Urinary bladder (tissue), 4 donors: ENCODE measurements around the gene MAPK14. TPM values are rescaled to one million over a fixed set of nuclear protein-coding genes. Genes with fewer than 3 reads are reported as not detected.
A peak's percentile ranks its signal among the peaks of the same experiment; 100 is the strongest.
"Not testable (repeated sequence)": the region's sequence is repeated elsewhere in the genome, so short reads cannot be mapped to it uniquely, and the experiment has no call there.

Experiments
- DNase-seq: peaks from one replicate; pipeline ENCODE4 v3.0.0-alpha.2; 2015; ENCODE audit errors: extremely low spot score
- H3K27ac ChIP-seq: one replicate; pipeline ENCODE4 v1.5.1; 2013; ENCODE audit warnings: low read depth, mild to moderate bottlenecking, moderate library complexity
- H3K36me3 ChIP-seq: one replicate; pipeline ENCODE4 v1.6.1; 2013; ENCODE audit warnings: mild to moderate bottlenecking, moderate library complexity; ENCODE audit not compliant: insufficient read depth
- H3K4me1 ChIP-seq: one replicate; pipeline ENCODE4 v1.6.1; 2013; ENCODE audit warnings: mild to moderate bottlenecking, moderate library complexity; ENCODE audit not compliant: insufficient read depth
- H3K4me3 ChIP-seq: one replicate; pipeline ENCODE4 v1.5.1; 2013; ENCODE audit warnings: low read depth, low read length
- WGBS: extraction: QIAGEN DNeasy Blood & Tissue Kit; methylation state at CpG from one replicate; pipeline ENCODE4 v1.1.7; 2013; 5-methylcytosine and 5-hydroxymethylcytosine counted together
- polyA plus RNA-seq: library from polyadenylated mRNA; stranded (reverse); fragments of 200-250 nt; gene quantifications from one replicate; pipeline ENCODE4 v1.2.3, GENCODE V29; 2013
- total RNA-seq: library from RNA; depleted of rRNA; stranded (reverse); fragments of >200 nt; gene quantifications from one replicate; pipeline ENCODE4 v1.2.3, GENCODE V29; 2014
- donor health status: healthy with polysubstance abuse.
- donor health status: healthy.

The MAPK14 gene
- total and polyA plus RNA-seq, 2 donors, result 48.8 to 84.1 TPM

GRCh38 chr6:36083446-36083845 is 55.8 kb downstream of the MAPK14 start:
- no peak overlapping the region for H3K27ac ChIP-seq
- no peaks in the 10 kb centered on the region for H3K4me1 ChIP-seq
- 68% methylated on average over 3 of the region's 3 CpGs for WGBS
- no peak overlapping the region for H3K4me3 ChIP-seq
- DNase-seq, result no peak
- peaks cover 7% of the 10 kb centered on the region for H3K36me3 ChIP-seq

GRCh38 chr6:36088204-36088603 is 60.6 kb downstream of the MAPK14 start:
- not testable (repeated sequence) for H3K4me3 ChIP-seq, DNase-seq, H3K4me1 ChIP-seq, H3K36me3 ChIP-seq, H3K27ac ChIP-seq
- 86% methylated on average over 5 of the region's 5 CpGs for WGBS

- WGBS, result 95% methylated on average over 5 of the region's 5 CpGs
- no peaks in the 10 kb centered on the region for H3K4me1 ChIP-seq
- no peak overlapping the region for H3K27ac ChIP-seq
- H3K36me3 ChIP-seq, result peaks cover 2% of the 10 kb centered on the region
- no peak overlapping the region for H3K4me3 ChIP-seq
- no peak for DNase-seq
Observed at GRCh38 chr6:36089048-36089447, 61.4 kb downstream of the MAPK14 start.

- Histone ChIP-seq H3K36me3 (peaks cover 5% of the 10 kb centered on the region), H3K4me3 (no peak overlapping the region), H3K27ac (no peak overlapping the region), H3K4me1 (no peaks in the 10 kb centered on the region)
- WGBS, result 94% methylated on average over 2 of the region's 2 CpGs
- no peak for DNase-seq
Observed at GRCh38 chr6:36094238-36094637, 66.6 kb downstream of the MAPK14 start.

- no peak overlapping the region for H3K27ac ChIP-seq
- peaks cover 5% of the 10 kb centered on the region for H3K36me3 ChIP-seq
- no peak overlapping the region for H3K4me3 ChIP-seq
- peak; percentile 48 for DNase-seq
- no peaks in the 10 kb centered on the region for H3K4me1 ChIP-seq
- WGBS, result 9% methylated on average over 9 of the region's 9 CpGs
Observed at GRCh38 chr6:36094753-36095496, 67.3 kb downstream of the MAPK14 start.

- DNase-seq, result no peak
- peaks cover 5% of the 10 kb centered on the region for H3K36me3 ChIP-seq
- no peak overlapping the region for H3K4me3 ChIP-seq
- 84% methylated on average over 8 of the region's 8 CpGs for WGBS
- no peaks in the 10 kb centered on the region for H3K4me1 ChIP-seq
- no peak overlapping the region for H3K27ac ChIP-seq
Observed at GRCh38 chr6:36095497-36096391, 68.1 kb downstream of the MAPK14 start.

GRCh38 chr6:36098253-36098919 is 70.8 kb downstream of the MAPK14 start:
- H3K4me1 ChIP-seq, result no peaks in the 10 kb centered on the region
- no peak overlapping the region for H3K27ac ChIP-seq
- no peak overlapping the region for H3K4me3 ChIP-seq
- peaks cover 5% of the 10 kb centered on the region for H3K36me3 ChIP-seq
- WGBS, result 66% methylated on average over 3 of the region's 3 CpGs
- DNase-seq, result no peak

- H3K27ac ChIP-seq, result no peak overlapping the region
- WGBS, result 33% methylated on average over 5 of the region's 5 CpGs
- H3K36me3 ChIP-seq, result peaks cover 9% of the 10 kb centered on the region
Observed at GRCh38 chr6:36098920-36099647, 71.5 kb downstream of the MAPK14 start.

GRCh38 chr6:36099869-36100483 is 72.4 kb downstream of the MAPK14 start:
- peaks cover 9% of the 10 kb centered on the region for H3K36me3 ChIP-seq
- no peak overlapping the region for H3K4me3 ChIP-seq
- WGBS, result 51% methylated on average over 6 of the region's 6 CpGs
- no peak overlapping the region for H3K27ac ChIP-seq
- DNase-seq, result no peak
- H3K4me1 ChIP-seq, result no peaks in the 10 kb centered on the region

More at GRCh38 chr6:36098920-36099647, 71.5 kb downstream of the MAPK14 start:
- no peak for DNase-seq
- H3K4me1 ChIP-seq, result no peaks in the 10 kb centered on the region
- no peak overlapping the region for H3K4me3 ChIP-seq

- H3K36me3 ChIP-seq, result peaks cover 7% of the 10 kb centered on the region
- 87% methylated on average over 3 of the region's 3 CpGs for WGBS
Observed at GRCh38 chr6:36101691-36102090, 74.1 kb downstream of the MAPK14 start.

GRCh38 chr6:36102853-36103252 is 75.2 kb downstream of the MAPK14 start:
- Histone ChIP-seq H3K4me1 (no peaks in the 10 kb centered on the region), H3K27ac (no peak overlapping the region), H3K36me3 (peaks cover 4% of the 10 kb centered on the region), H3K4me3 (no peak overlapping the region)
- DNase-seq, result no peak
- WGBS, result 75% methylated on average over 4 of the region's 4 CpGs

More at GRCh38 chr6:36101691-36102090, 74.1 kb downstream of the MAPK14 start:
- H3K27ac ChIP-seq, result no peak overlapping the region
- no peak overlapping the region for H3K4me3 ChIP-seq
- H3K4me1 ChIP-seq, result no peaks in the 10 kb centered on the region
- DNase-seq, result no peak

GRCh38 chr6:36104836-36105235 is 77.2 kb downstream of the MAPK14 start:
- WGBS, result 24% methylated on average over 2 of the region's 2 CpGs

GRCh38 chr6:36109092-36109491 is 81.5 kb downstream of the MAPK14 start:
- 76% methylated on average over 7 of the region's 7 CpGs for WGBS
- no peak for DNase-seq

More at GRCh38 chr6:36104836-36105235, 77.2 kb downstream of the MAPK14 start:
- H3K4me3 ChIP-seq, result no peak overlapping the region
- H3K36me3 ChIP-seq, result peaks cover 4% of the 10 kb centered on the region
- no peak overlapping the region for H3K27ac ChIP-seq
- no peaks in the 10 kb centered on the region for H3K4me1 ChIP-seq
- no peak for DNase-seq

More at GRCh38 chr6:36109092-36109491, 81.5 kb downstream of the MAPK14 start:
- H3K27ac ChIP-seq, result no peak overlapping the region
- no peaks in the 10 kb centered on the region for H3K4me1 ChIP-seq
- H3K4me3 ChIP-seq, result no peak overlapping the region
- no peaks in the 10 kb centered on the region for H3K36me3 ChIP-seq
